ENCODE data around the gene ARL6.
A peak's percentile ranks its signal among the peaks of the same experiment; 100 is the strongest.
"Not testable (repeated sequence)": the region's sequence is repeated elsewhere in the genome, so short reads cannot be mapped to it uniquely, and the experiment has no call there.

Gene ARL6

DNA sequence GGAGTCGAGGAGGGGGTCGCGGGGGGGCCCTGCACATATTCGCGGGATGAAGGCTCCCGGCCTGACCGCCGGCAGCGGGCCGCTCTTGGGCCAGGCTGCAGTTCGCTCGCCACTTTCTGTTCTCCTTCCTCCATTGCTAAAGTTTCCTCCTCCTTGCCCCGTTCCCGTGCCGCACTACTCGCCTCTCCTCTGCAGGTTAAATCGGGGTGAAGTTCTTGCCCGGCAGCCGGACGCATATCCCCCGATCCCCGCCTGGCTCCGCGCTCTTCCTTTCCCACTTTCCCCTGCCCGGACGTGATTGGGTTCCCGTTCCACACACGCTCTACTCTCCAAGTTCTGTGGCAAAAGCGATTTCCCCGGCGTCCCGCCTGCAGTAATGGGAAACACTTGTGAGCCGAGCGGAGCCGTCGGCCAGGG is 57.8 kb downstream of the ARL6 start:
- TF ChIP-seq POLR2AphosphoS5 (IDR thresholded peaks at IDR 0.05; ENCODE audit: low read depth, low read length) (no peak), POLR2A (IDR thresholded peaks at IDR 0.05; ENCODE audit: low read depth, low read length) (no peak), TAF1 (IDR thresholded peaks at IDR 0.05; ENCODE audit: borderline replicate concordance, low read depth, low read length) (no peak)
- FAIRE-seq (peak; percentile 40), DNase-seq (ENCODE audit: insufficient read length) (peak; percentile 11)

DNA sequence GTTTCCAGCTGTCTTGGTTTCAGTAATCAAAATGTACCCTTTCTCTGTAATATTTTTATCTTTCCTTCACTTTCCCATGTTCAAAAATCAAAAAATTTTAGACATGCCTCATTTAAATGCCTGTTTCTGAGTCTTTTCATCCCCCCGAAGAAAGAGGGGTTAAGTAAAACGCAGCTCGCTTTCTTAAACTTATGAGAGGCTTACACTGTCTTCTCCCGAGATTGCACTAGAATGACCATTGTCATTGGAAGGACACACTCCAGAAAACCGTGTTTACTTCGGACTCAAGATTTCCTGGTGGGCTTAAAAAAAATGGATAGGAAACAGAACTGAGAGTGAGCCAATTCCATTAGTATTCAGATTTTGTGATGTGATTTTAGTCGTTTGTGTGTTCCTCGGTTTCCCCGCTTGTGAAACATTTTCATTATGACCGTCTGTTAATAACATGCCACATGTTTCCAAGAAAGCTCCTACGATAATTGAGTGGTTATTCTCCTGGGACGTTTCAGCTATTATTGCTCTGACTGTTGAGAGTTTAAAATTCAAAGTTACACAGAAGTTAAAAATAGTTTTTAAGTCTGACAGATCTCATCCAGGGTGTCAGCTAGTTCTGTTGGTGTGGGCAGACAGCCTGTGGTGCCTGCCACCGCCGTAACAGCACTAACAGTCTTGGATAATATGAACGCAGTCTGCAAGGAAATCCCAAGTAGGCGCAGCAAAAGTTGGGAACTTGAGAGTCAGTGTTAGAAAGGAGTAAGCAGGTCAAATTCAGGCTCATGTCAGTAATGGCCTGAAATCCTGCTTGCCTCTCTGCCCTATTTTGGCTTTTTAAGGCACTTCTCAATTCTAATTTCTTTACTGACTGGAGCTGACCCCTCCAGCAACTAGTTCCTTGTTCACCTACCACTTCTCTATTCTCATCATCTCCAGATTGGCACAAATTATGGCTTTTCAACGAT is 58.8 kb downstream of the ARL6 start:
- TF ChIP-seq POLR2AphosphoS5 (IDR thresholded peaks at IDR 0.05; ENCODE audit: low read depth, low read length) (no peak), TAF1 (IDR thresholded peaks at IDR 0.05; ENCODE audit: borderline replicate concordance, low read depth, low read length) (no peak), POLR2A (IDR thresholded peaks at IDR 0.05; ENCODE audit: low read depth, low read length) (no peak)
- FAIRE-seq (no peak), DNase-seq (ENCODE audit: insufficient read length) (no peak)

DNA sequence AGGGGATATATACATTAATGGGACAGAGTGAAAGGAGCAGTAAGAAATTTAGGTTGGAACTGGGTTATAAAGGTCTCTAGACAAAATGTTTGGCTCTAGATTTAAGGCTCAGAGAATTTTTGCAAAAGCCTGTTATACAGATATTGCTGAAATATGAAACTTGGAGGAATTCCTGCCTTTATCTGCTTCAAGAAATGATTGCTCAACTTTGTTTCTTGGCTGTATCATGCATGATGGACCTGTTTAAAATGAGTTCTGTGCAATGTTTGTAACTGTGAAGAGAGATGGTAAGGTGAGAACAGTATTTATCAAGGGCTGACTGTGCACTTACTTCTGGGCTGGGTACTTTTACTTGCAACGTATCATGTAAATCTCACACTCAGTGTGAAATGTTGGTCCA is 60.5 kb downstream of the ARL6 start:
- no peak for DNase-seq (ENCODE audit: insufficient read length)
- FAIRE-seq: no peak
- TF ChIP-seq POLR2AphosphoS5 (IDR thresholded peaks at IDR 0.05; ENCODE audit: low read depth, low read length) (no peak), TAF1 (IDR thresholded peaks at IDR 0.05; ENCODE audit: borderline replicate concordance, low read depth, low read length) (no peak), POLR2A (IDR thresholded peaks at IDR 0.05; ENCODE audit: low read depth, low read length) (no peak)

- DNase-seq (ENCODE audit: insufficient read length): no peak
- TF ChIP-seq TAF1 (IDR thresholded peaks at IDR 0.05; ENCODE audit: borderline replicate concordance, low read depth, low read length) (no peak), POLR2AphosphoS5 (IDR thresholded peaks at IDR 0.05; ENCODE audit: low read depth, low read length) (no peak), POLR2A (IDR thresholded peaks at IDR 0.05; ENCODE audit: low read depth, low read length) (no peak)
- FAIRE-seq: no peak
Observed at GRCh38 chr3:97827741-97828471, 63.3 kb downstream of the ARL6 start.

GRCh38 chr3:97829198-97829597 is 64.6 kb downstream of the ARL6 start:
- no peak for FAIRE-seq
- no peak for DNase-seq (ENCODE audit: insufficient read length)
- TF ChIP-seq POLR2A (IDR thresholded peaks at IDR 0.05; ENCODE audit: low read depth, low read length) (no peak), TAF1 (IDR thresholded peaks at IDR 0.05; ENCODE audit: borderline replicate concordance, low read depth, low read length) (no peak), POLR2AphosphoS5 (IDR thresholded peaks at IDR 0.05; ENCODE audit: low read depth, low read length) (no peak)

DNA sequence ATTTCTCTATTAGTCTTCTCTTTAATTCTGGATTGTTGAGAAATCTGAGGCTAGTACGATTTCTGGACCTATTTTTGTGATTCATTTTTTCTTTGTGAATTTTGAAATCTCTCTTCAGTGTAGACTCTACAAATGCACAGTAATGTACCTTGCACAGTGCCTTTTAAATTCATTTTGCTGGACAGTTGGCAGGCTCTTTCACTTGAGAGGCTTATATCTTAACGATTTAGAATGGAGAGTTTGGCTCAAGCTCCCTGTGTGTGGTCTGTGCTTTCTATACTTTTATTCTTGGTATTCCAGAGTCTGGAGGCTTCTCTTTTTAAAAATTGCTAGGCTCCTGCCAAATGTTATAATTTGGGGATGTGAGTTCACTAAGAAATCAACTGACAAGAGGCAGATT is 66.1 kb downstream of the ARL6 start:
- DNase-seq (ENCODE audit: insufficient read length) (no peak), FAIRE-seq (no peak)
- TF ChIP-seq POLR2AphosphoS5 (IDR thresholded peaks at IDR 0.05; ENCODE audit: low read depth, low read length) (no peak), TAF1 (IDR thresholded peaks at IDR 0.05; ENCODE audit: borderline replicate concordance, low read depth, low read length) (no peak), POLR2A (IDR thresholded peaks at IDR 0.05; ENCODE audit: low read depth, low read length) (no peak)

DNA sequence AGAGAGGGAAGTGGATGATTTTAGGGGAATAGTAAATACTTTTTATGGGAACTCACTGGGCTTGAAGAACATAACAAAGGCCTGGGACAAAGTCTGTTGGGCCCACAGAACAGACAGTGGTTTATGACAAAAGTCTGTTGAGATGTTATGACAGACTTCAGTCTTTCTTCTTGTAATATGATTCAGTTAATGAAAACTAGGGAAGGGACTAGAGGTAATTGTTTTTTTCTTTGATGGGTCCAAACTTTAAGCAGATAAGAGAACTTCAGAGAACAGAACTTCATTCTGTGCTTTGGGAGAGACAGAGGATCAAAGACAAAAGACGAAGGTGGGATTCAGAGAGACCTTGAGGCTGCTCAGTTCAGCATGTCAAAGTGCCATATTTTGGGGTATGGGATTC is 66.6 kb downstream of the ARL6 start:
- TF ChIP-seq POLR2AphosphoS5 (IDR thresholded peaks at IDR 0.05; ENCODE audit: low read depth, low read length) (no peak), POLR2A (IDR thresholded peaks at IDR 0.05; ENCODE audit: low read depth, low read length) (no peak), TAF1 (IDR thresholded peaks at IDR 0.05; ENCODE audit: borderline replicate concordance, low read depth, low read length) (no peak)
- DNase-seq (ENCODE audit: insufficient read length): no peak
- FAIRE-seq: no peak

GRCh38 chr3:97833184-97833583 is 68.6 kb downstream of the ARL6 start:
- DNase-seq (ENCODE audit: insufficient read length); FAIRE-seq: not testable (repeated sequence)

GRCh38 chr3:97835761-97836160 is 71.2 kb downstream of the ARL6 start:
- FAIRE-seq (no peak), DNase-seq (ENCODE audit: insufficient read length) (no peak)
- no peak for TF ChIP-seq TAF1 (IDR thresholded peaks at IDR 0.05; ENCODE audit: borderline replicate concordance, low read depth, low read length)

- TF ChIP-seq POLR2AphosphoS5 (IDR thresholded peaks at IDR 0.05; ENCODE audit: low read depth, low read length) (no peak), POLR2A (IDR thresholded peaks at IDR 0.05; ENCODE audit: low read depth, low read length) (no peak), TAF1 (IDR thresholded peaks at IDR 0.05; ENCODE audit: borderline replicate concordance, low read depth, low read length) (no peak)
- FAIRE-seq: no peak
- no peak for DNase-seq (ENCODE audit: insufficient read length)
Observed at GRCh38 chr3:97838393-97838792, 73.8 kb downstream of the ARL6 start.

DNA sequence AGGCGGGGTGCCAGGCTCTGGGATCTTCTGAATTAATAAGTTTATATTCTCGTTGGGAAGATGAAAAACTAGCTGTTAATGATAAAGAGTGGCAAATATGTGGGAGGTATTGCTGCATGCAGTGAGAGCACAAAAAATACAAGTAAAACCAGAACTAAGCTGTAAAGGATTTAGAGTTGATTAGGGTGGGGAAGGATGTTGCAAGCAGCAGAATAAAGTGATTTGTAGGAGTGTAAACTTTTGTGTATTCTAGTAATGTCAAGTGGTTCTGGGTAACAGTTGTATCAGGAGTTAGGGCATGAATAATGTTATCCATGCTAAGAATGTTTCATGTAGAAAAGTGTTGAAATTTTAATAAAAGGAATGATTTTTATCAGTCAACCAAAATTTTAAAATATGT is 75.4 kb downstream of the ARL6 start:
- TF ChIP-seq POLR2A (IDR thresholded peaks at IDR 0.05; ENCODE audit: low read depth, low read length) (no peak), TAF1 (IDR thresholded peaks at IDR 0.05; ENCODE audit: borderline replicate concordance, low read depth, low read length) (no peak), POLR2AphosphoS5 (IDR thresholded peaks at IDR 0.05; ENCODE audit: low read depth, low read length) (no peak)
- no peak for FAIRE-seq

GRCh38 chr3:97841304-97841703 is 76.7 kb downstream of the ARL6 start:
- TF ChIP-seq TAF1 (IDR thresholded peaks at IDR 0.05; ENCODE audit: borderline replicate concordance, low read depth, low read length): no peak
- no peak for TF ChIP-seq POLR2AphosphoS5 (IDR thresholded peaks at IDR 0.05; ENCODE audit: low read depth, low read length)
- TF ChIP-seq POLR2A (IDR thresholded peaks at IDR 0.05; ENCODE audit: low read depth, low read length): no peak
- FAIRE-seq: no peak
- DNase-seq (ENCODE audit: insufficient read length): no peak

More for the DNA sequence above, 75.4 kb downstream of the ARL6 start:
- no peak for DNase-seq (ENCODE audit: insufficient read length)

Measured in GM12892 (cell line).